Caco-2 (cell line): Measurements from ENCODE around the gene SPPL2B. TPM values are rescaled to one million over a fixed set of nuclear protein-coding genes. Genes with fewer than 3 reads are reported as not detected.

Source experiments
- BruUV-seq: library from RNA; stranded (reverse); fragments of 400-500 nt; replicated peaks from 2 replicates; lab custom pipeline; 2021; lab: Mats Ljungman, UMichigan
- CTCF ChIA-PET: fragments of 300-600 bp; sonication (Branson Sonifier 250); formaldehyde crosslinking; loops from one replicate; lab custom pipeline; 2022; ENCODE audit warnings: antibody characterized with exemption; lab: Charles Lee
- POLR2A ChIA-PET: fragments of 300-600 bp; sonication (Branson Sonifier 250); formaldehyde crosslinking; loops from one replicate; lab custom pipeline; 2022; ENCODE audit warnings: antibody characterized with exemption; lab: Charles Lee
- DNase-seq, 2 experiments: peaks; one replicate each; pipeline versions ENCODE4 v3.0.0 to v3.0.0-alpha.2; 2020 to 2022
- H3K27me3 ChIP-seq: replicated peaks from 2 replicates; pipeline ENCODE4 v1.6.0; 2011; ENCODE audit warnings: low read length; ENCODE audit not compliant: control insufficient read depth, insufficient read depth
- H3K36me3 ChIP-seq: 2 replicates; pipeline ENCODE4 v1.5.1; 2011; ENCODE audit warnings: low read length; ENCODE audit not compliant: control insufficient read depth, insufficient read depth
- H3K4me1 ChIP-seq: fragments of 250-450 bp; sonication (Bioruptor Pico); 2 replicates; pipeline ENCODE4 v1.5.1; 2020; ENCODE audit warnings: mild to moderate bottlenecking
- H3K4me3 ChIP-seq: 2 replicates; pipeline ENCODE4 v1.5.1; 2011; ENCODE audit warnings: low read depth, mild to moderate bottlenecking, control low read depth, low read length
- H3K9me3 ChIP-seq: fragments of 250-450 bp; sonication (Bioruptor Pico); 2 replicates; pipeline ENCODE4 v1.5.1; 2020; ENCODE audit warnings: mild to moderate bottlenecking, moderate library complexity
- H3K27ac Mint-ChIP-seq: one replicate; pipeline ENCODE4 v1.8.0; 2022; ENCODE audit warnings: mixed read lengths; ENCODE audit not compliant: unreplicated experiment
- H3K27me3 Mint-ChIP-seq: one replicate; pipeline ENCODE4 v1.8.0; 2022; ENCODE audit warnings: mixed read lengths; ENCODE audit not compliant: insufficient read depth, unreplicated experiment
- H3K36me3 Mint-ChIP-seq: one replicate; pipeline ENCODE4 v1.8.0; 2022; ENCODE audit warnings: mild to moderate bottlenecking, mixed read lengths; ENCODE audit not compliant: insufficient read depth, unreplicated experiment
- H3K4me1 Mint-ChIP-seq: one replicate; pipeline ENCODE4 v1.8.0; 2022; ENCODE audit warnings: low read depth, mixed read lengths; ENCODE audit not compliant: unreplicated experiment
- H3K4me3 Mint-ChIP-seq: one replicate; pipeline ENCODE4 v1.8.0; 2022; ENCODE audit warnings: mild to moderate bottlenecking, moderate library complexity, mixed read lengths; ENCODE audit not compliant: unreplicated experiment
- H3K9me3 Mint-ChIP-seq: one replicate; pipeline ENCODE4 v1.8.0; 2022; ENCODE audit warnings: mixed read lengths; ENCODE audit not compliant: unreplicated experiment
- CTCF ChIP-seq, 2 experiments: fragments of 200-600 bp in 1 of 2; IDR thresholded peaks; 1 replicate in 1 of 2; 2 replicates in 1 of 2; pipeline versions ENCODE4 v1.5.1 to v1.8.0; 2011 to 2022; ENCODE audit warnings: antibody characterized with exemption in 1 of 2, control low read depth in 1 of 2, inconsistent platforms in 1 of 2, low read depth in 1 of 2, low read length in 1 of 2, mild to moderate bottlenecking in 1 of 2, moderate library complexity in 1 of 2; ENCODE audit not compliant: insufficient read depth in 1 of 2, severe bottlenecking in 1 of 2, unreplicated experiment in 1 of 2
- intact Hi-C: fragments of 100-400 bp; cut with micrococcal nuclease; formaldehyde crosslinking; loops from one replicate; pipeline ENCODE4 v1.10.0; 2022; ENCODE audit not compliant: unreplicated experiment
- total RNA-seq: library from RNA; stranded (reverse); gene quantifications from 2 replicates; pipeline ENCODE4 v1.2.3, GENCODE V29; 2022

Gene SPPL2B
- total RNA-seq, 1 experiment from 2014 or later: 92.3 TPM

DNA sequence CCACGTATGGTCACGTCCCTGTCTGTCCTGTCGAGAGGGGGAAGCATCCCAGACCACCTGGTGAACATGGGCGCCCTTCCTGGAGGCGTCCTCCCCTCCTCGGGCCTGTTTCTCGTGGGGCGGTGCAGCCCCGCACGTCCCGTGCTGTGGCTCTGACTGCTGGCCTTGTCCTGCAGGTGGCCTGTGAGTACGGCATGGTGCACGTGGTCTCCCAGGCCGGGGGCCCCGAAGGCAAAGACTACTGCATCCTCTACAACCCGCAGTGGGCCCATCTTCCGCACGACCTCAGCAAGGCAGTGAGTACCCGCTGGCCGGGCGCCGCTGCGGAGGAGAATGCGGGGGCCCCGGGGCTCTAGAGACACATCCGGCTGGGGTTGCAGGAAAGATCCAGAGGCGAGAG is 5.9 kb downstream of the SPPL2B start:
- Histone ChIP-seq H3K27me3 (no peaks in the 10 kb centered on the region), H3K36me3 (peaks cover 4% of the 10 kb centered on the region), H3K9me3 (peaks cover 2% of the 10 kb centered on the region; the same call in 1 of the 2 replicates), H3K4me1 (peaks cover 45% of the 10 kb centered on the region), H3K4me3 (no peak overlapping the region)
- H3K27me3 Mint-ChIP-seq: no peaks in the 10 kb centered on the region
- intact Hi-C loops: no loop called here
- no peak overlapping the region for H3K27ac Mint-ChIP-seq
- H3K4me1 Mint-ChIP-seq: peaks cover 45% of the 10 kb centered on the region
- no peak for DNase-seq
- no peaks in the 10 kb centered on the region for H3K9me3 Mint-ChIP-seq
- peaks cover 36% of the 10 kb centered on the region for H3K36me3 Mint-ChIP-seq
- ChIA-PET POLR2A (no interaction called here), CTCF (interaction anchor here (0.6 kb wide), 1 partner anchor 25 kb away, joined by 3 read pairs; no protein-coding TSS in a partner anchor)
- no TSS peak for BruUV-seq
- H3K4me3 Mint-ChIP-seq: no peak overlapping the region
- TF ChIP-seq CTCF (IDR thresholded peaks at IDR 0.05; ENCODE audit: insufficient read depth in 1 of 2, low read depth in 1 of 2, low read length in 1 of 2, severe bottlenecking in 1 of 2, unreplicated experiment in 1 of 2): no peak

GRCh38 chr19:2334986-2335846 is 6.7 kb downstream of the SPPL2B start:
- Mint-ChIP-seq H3K4me1 (peaks cover 37% of the 10 kb centered on the region), H3K27ac (peak overlapping the region; percentile 58), H3K36me3 (peaks cover 28% of the 10 kb centered on the region), H3K27me3 (no peaks in the 10 kb centered on the region), H3K9me3 (no peaks in the 10 kb centered on the region), H3K4me3 (no peak overlapping the region)
- intact Hi-C loops: no loop called here
- Histone ChIP-seq H3K36me3 (peaks cover 4% of the 10 kb centered on the region), H3K4me1 (peaks cover 38% of the 10 kb centered on the region), H3K4me3 (no peak overlapping the region), H3K9me3 (peaks cover 2% of the 10 kb centered on the region; the same call in 1 of the 2 replicates), H3K27me3 (no peaks in the 10 kb centered on the region)
- no TSS peak for BruUV-seq
- CTCF ChIA-PET: no interaction called here
- POLR2A ChIA-PET: no interaction called here
- TF ChIP-seq CTCF (IDR thresholded peaks at IDR 0.05; ENCODE audit: insufficient read depth in 1 of 2, low read depth in 1 of 2, low read length in 1 of 2, severe bottlenecking in 1 of 2, unreplicated experiment in 1 of 2): no peak
- no peak for DNase-seq

DNA sequence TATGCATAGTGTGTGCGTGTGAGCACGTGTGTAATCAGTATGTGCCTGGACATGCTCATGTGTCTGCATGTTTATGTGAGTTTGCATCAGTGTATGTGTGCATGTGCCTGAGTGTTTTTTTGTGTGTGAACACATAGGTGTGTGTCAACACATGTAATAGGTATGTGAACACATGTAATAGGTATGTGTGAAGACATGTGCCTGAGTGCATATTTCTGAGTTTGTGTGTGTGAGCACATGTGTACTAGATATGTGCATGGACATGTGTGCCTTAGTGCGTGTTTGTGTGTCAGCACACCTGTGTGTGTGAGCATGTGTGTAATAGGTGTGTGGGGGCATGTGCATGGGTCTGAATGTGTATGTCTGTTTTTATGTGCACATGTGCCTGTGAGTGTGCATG is 7.4 kb downstream of the SPPL2B start:
- Mint-ChIP-seq H3K36me3 (peaks cover 22% of the 10 kb centered on the region), H3K27ac (peak overlapping the region; percentile 58), H3K4me3 (no peak overlapping the region), H3K4me1 (peaks cover 31% of the 10 kb centered on the region), H3K27me3 (no peaks in the 10 kb centered on the region), H3K9me3 (no peaks in the 10 kb centered on the region)
- H3K36me3 ChIP-seq: peaks cover 4% of the 10 kb centered on the region
- DNase-seq: no peak
- intact Hi-C loops: no loop called here
- TF ChIP-seq CTCF (IDR thresholded peaks at IDR 0.05; ENCODE audit: insufficient read depth in 1 of 2, low read depth in 1 of 2, low read length in 1 of 2, severe bottlenecking in 1 of 2, unreplicated experiment in 1 of 2): no peak
- CTCF ChIA-PET: no interaction called here
- H3K27me3 ChIP-seq: no peaks in the 10 kb centered on the region
- no peak overlapping the region for H3K4me3 ChIP-seq
- H3K9me3 ChIP-seq: peaks cover 2% of the 10 kb centered on the region; the same call in 1 of the 2 replicates
- POLR2A ChIA-PET: no interaction called here
- no TSS peak for BruUV-seq
- H3K4me1 ChIP-seq: peaks cover 33% of the 10 kb centered on the region
